Vagina (tissue), 2 donors: ENCODE measurements around the gene TTYH1. TPM values are rescaled to one million over a fixed set of nuclear protein-coding genes. Genes with fewer than 3 reads are reported as not detected.
A peak's percentile ranks its signal among the peaks of the same experiment; 100 is the strongest.

Source experiments
- DNase-seq, 2 donors: peaks; one replicate each; pipeline ENCODE4 v3.0.0-alpha.2; 2017; ENCODE audit errors: extremely low spot score in 2 of 2
- H3K27ac ChIP-seq: fragments of 200-600 bp; sonication (generic); one replicate; pipeline ENCODE4 v1.5.1; 2019
- H3K27me3 ChIP-seq: fragments of 200-600 bp; sonication (generic); one replicate; pipeline ENCODE4 v1.5.1; 2019
- H3K36me3 ChIP-seq, 2 donors: fragments of 200-600 bp; sonication (generic); one replicate each; pipeline ENCODE4 v1.5.1; 2017 to 2019
- H3K4me1 ChIP-seq: fragments of 200-600 bp; sonication (generic); one replicate; pipeline ENCODE4 v1.5.1; 2019
- H3K4me3 ChIP-seq, 2 donors: fragments of 200-600 bp; sonication (generic); 1 replicate in 1 of 2; 2 replicates in 1 of 2; pipeline ENCODE4 v1.5.1; 2016 to 2019
- H3K9me3 ChIP-seq: fragments of 200-600 bp; sonication (generic); one replicate; pipeline ENCODE4 v1.5.1; 2019
- POLR2A ChIP-seq, 2 donors: fragments of 450-650 bp; IDR thresholded peaks; one replicate each; pipeline ENCODE4 v1.6.1; 2017; ENCODE audit warnings: antibody characterized with exemption in 2 of 2, mild to moderate bottlenecking in 2 of 2, moderate library complexity in 2 of 2
- POLR2AphosphoS5 ChIP-seq, 2 donors: sonication (generic); formaldehyde crosslinking; IDR thresholded peaks; one replicate each; pipeline ENCODE4 v1.9.0; 2017; ENCODE audit warnings: antibody characterized with exemption in 2 of 2, mild to moderate bottlenecking in 2 of 2, low read depth in 1 of 2; ENCODE audit not compliant: insufficient read depth in 1 of 2
- intact Hi-C: fragments of 100-400 bp; cut with DNase I; formaldehyde crosslinking; loops from one replicate; pipeline ENCODE4 v1.15.1; 2023
- total RNA-seq: library from RNA; depleted of rRNA; stranded (reverse); fragments of >200 nt; gene quantifications from one replicate; pipeline ENCODE4 v1.2.3, GENCODE V29; 2016
- TF ChIP-seq, protein P1 (sequence below), 3 experiments: fragments of 450-650 bp in 2 of 3; fragments of 200-600 bp in 1 of 3; sonication (generic) in 1 of 3; IDR thresholded peaks; one replicate each; pipeline ENCODE4 v1.5.1; 2017 to 2019; ENCODE audit warnings: antibody characterized with exemption in 3 of 3, mild to moderate bottlenecking in 2 of 3, moderate library complexity in 2 of 3

Gene TTYH1
- total RNA-seq, 1 donor from 2014 or later = 5.9 TPM

DNA sequence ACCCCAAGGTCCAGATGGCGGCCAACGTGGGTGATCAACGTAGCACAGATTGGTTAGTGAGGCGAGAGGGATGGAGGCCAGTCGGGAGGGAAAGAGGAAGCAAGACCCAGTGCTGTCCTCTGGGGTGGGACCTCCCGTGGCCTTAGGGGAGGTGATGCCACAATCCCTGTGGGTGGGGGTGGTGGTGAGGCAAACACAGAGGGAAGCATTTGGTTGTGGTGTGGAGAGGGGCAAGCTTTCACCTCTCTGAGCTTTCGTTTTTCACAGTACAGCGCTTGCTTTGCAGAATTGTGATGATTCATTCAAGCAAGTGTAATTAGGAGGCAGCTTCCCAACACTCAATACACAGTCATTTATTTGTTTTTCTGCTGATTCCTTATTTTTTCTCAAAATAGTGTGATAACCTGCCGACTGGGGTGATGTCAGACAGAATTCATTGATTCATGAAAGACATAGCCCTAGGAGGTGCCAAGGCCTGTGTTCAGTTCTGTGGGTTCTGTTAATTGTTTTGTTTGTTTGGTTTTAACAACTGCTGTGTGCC lies 36.1 kb downstream of the TTYH1 start:
- H3K4me3 ChIP-seq = peak overlapping the region in 1 of 2 donors; percentile 62
- no peak for DNase-seq
- TF ChIP-seq POLR2AphosphoS5 (IDR thresholded peaks at IDR 0.05; ENCODE audit: insufficient read depth in 1 of 2, low read depth in 1 of 2) (no peak), POLR2A (IDR thresholded peaks at IDR 0.05) (no peak)
- TF ChIP-seq, protein P1, sequence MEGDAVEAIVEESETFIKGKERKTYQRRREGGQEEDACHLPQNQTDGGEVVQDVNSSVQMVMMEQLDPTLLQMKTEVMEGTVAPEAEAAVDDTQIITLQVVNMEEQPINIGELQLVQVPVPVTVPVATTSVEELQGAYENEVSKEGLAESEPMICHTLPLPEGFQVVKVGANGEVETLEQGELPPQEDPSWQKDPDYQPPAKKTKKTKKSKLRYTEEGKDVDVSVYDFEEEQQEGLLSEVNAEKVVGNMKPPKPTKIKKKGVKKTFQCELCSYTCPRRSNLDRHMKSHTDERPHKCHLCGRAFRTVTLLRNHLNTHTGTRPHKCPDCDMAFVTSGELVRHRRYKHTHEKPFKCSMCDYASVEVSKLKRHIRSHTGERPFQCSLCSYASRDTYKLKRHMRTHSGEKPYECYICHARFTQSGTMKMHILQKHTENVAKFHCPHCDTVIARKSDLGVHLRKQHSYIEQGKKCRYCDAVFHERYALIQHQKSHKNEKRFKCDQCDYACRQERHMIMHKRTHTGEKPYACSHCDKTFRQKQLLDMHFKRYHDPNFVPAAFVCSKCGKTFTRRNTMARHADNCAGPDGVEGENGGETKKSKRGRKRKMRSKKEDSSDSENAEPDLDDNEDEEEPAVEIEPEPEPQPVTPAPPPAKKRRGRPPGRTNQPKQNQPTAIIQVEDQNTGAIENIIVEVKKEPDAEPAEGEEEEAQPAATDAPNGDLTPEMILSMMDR (IDR thresholded peaks at IDR 0.05) = no peak
- no peaks in the 10 kb centered on the region for H3K9me3 ChIP-seq
- peaks cover 50% of the 10 kb centered on the region for H3K4me1 ChIP-seq
- H3K27ac ChIP-seq = no peak overlapping the region
- H3K36me3 ChIP-seq = peaks cover 4 to 53% of the 10 kb centered on the region in 2 donors
- no peaks in the 10 kb centered on the region for H3K27me3 ChIP-seq
- intact Hi-C loops = no loop called here

DNA sequence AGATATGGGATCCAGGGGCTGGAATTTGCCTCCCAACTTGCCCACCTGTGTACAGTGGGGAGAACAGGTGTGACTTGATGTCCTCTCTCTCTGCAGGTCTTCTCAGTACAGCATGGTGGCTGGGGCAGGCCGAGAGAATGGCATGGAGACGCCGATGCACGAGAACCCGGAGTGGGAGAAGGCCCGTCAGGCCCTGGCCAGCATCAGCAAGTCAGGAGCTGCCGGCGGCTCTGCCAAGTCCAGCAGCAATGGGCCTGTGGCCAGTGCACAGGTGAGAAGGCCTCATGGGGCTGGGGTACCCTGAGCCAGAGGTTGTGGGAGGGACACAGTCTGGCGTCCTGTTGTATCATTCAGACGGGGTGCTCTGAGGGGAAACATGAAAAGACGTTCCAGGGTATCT lies 36.7 kb downstream of the TTYH1 start:
- no peak for TF ChIP-seq POLR2A (IDR thresholded peaks at IDR 0.05)
- H3K27me3 ChIP-seq = no peaks in the 10 kb centered on the region
- peaks cover 4 to 59% of the 10 kb centered on the region in 2 donors for H3K36me3 ChIP-seq
- H3K4me1 ChIP-seq = peaks cover 44% of the 10 kb centered on the region
- no peak for DNase-seq
- no peak overlapping the region for H3K27ac ChIP-seq
- intact Hi-C loops = no loop called here
- H3K4me3 ChIP-seq = no peak overlapping the region
- H3K9me3 ChIP-seq = no peaks in the 10 kb centered on the region

DNA sequence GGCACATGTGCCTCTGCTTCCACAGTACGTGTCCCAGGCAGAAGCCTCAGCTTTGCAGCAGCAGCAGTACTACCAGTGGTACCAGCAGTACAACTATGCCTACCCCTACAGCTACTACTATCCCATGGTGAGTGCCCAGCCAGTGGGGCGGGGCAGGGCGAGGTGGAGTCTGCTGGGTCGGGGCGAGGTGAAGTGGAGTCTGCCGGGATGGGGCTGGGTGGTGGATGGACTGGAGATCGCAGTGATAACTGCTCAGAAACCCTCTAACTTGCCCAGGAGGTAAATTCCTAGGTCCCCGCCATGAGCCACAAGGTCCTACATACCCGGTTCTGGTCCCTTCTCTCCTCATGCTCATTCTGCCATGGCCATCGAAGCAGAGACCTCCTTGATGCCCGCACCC lies 37.4 kb downstream of the TTYH1 start:
- Histone ChIP-seq H3K36me3 (peaks cover 4 to 66% of the 10 kb centered on the region in 2 donors), H3K4me3 (no peak overlapping the region), H3K27ac (no peak overlapping the region), H3K27me3 (no peaks in the 10 kb centered on the region), H3K9me3 (no peaks in the 10 kb centered on the region), H3K4me1 (peaks cover 38% of the 10 kb centered on the region)
- no peak for TF ChIP-seq POLR2A (IDR thresholded peaks at IDR 0.05)
- no peak for TF ChIP-seq POLR2AphosphoS5 (IDR thresholded peaks at IDR 0.05; ENCODE audit: insufficient read depth in 1 of 2, low read depth in 1 of 2)
- TF ChIP-seq, protein P1 (IDR thresholded peaks at IDR 0.05) = no peak
- intact Hi-C loops = no loop called here
- no peak for DNase-seq

DNA sequence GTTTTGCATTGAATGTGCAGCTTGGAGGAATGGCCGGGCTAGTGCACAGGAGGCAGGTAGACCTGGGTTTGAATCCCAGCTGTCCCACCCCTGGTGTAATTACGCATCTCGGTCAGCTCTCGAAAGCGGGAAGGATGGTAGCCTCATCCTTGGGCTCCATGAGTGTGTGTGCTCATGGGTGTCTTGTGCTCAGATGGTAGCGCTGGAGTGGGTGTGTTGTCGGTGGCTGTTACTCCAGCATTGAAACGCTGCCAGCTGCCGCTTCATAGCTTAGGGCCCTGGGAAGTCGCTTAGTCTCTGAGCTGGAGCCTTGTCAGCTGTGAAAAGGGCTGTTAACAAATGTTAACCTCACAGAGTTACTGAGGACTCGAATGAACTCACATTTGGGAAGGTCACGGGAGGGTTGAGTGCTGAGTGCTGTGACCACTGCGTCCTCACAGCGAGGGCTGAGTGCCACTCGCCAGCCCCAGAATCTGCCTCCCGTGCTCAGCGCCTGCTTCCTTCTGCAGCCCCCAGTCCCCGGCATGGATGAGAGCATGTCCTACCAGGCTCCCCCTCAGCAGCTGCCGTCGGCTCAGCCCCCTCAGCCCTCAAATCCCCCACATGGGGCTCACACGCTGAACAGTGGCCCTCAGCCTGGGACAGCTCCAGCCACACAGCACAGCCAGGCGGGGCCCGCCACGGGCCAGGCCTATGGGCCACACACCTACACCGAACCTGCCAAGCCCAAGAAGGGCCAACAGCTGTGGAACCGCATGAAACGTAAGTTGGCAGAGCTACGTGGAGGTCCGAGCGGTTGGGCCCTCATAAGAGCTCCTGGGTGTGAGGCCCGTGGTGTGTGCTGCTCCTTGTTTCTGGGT lies 38.9 kb downstream of the TTYH1 start:
- Histone ChIP-seq H3K9me3 (no peaks in the 10 kb centered on the region), H3K27ac (no peak overlapping the region), H3K36me3 (peaks cover 4 to 81% of the 10 kb centered on the region in 2 donors), H3K27me3 (no peaks in the 10 kb centered on the region), H3K4me3 (no peak overlapping the region), H3K4me1 (peaks cover 31% of the 10 kb centered on the region)
- intact Hi-C loops = no loop called here
- TF ChIP-seq POLR2A (IDR thresholded peaks at IDR 0.05) (no peak), POLR2AphosphoS5 (IDR thresholded peaks at IDR 0.05; ENCODE audit: insufficient read depth in 1 of 2, low read depth in 1 of 2) (no peak)
- TF ChIP-seq, protein P1 (IDR thresholded peaks at IDR 0.05) = no peak
- no peak for DNase-seq

DNA sequence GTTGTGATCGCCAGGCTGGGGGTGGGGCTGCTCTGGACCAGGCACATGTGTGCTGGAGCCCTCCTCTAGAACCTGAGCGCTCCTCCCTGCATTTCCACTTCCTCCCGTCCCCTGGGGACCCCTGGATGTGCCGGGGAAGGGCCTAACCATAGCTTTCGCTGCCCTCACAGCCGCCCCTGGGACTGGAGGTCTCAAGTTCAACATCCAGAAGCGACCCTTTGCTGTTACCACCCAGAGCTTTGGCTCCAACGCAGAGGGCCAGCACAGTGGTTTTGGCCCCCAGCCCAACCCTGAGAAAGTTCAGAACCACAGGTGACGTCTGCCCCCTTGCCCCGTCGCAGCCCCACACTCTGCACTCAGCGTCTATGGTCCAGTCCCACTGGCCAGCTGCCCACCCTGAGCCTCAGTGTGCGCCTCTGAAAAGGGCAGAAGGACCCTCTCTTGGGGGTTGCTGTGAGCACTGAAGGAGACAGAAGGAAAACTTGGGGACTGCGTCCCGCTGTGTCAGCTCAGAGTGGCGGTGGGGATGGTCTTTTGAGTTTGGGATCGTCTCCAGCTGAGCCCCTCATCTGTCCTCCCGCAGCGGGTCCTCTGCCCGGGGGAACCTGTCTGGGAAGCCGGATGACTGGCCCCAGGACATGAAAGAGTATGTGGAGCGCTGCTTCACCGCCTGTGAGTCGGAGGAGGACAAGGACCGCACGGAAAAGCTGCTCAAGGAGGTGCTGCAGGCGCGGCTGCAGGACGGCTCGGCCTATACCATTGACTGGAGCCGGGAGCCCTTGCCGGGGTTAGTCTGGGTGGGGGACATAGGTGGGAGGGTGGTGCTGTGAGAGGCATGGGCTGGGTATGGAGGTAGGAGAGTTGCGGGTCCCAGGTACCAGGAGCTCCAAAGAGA lies 39.8 kb downstream of the TTYH1 start:
- Histone ChIP-seq H3K27me3 (no peaks in the 10 kb centered on the region), H3K4me3 (no peak overlapping the region), H3K4me1 (peaks cover 28% of the 10 kb centered on the region), H3K27ac (no peak overlapping the region), H3K36me3 (peaks cover 4 to 89% of the 10 kb centered on the region in 2 donors), H3K9me3 (no peaks in the 10 kb centered on the region)
- intact Hi-C loops = no loop called here
- TF ChIP-seq POLR2AphosphoS5 (IDR thresholded peaks at IDR 0.05; ENCODE audit: insufficient read depth in 1 of 2, low read depth in 1 of 2) = no peak
- TF ChIP-seq POLR2A (IDR thresholded peaks at IDR 0.05) = no peak
- TF ChIP-seq, protein P1 (IDR thresholded peaks at IDR 0.05) = no peak
- DNase-seq = no peak
